ENCODE data around the gene ING1.

Gene ING1

DNA sequence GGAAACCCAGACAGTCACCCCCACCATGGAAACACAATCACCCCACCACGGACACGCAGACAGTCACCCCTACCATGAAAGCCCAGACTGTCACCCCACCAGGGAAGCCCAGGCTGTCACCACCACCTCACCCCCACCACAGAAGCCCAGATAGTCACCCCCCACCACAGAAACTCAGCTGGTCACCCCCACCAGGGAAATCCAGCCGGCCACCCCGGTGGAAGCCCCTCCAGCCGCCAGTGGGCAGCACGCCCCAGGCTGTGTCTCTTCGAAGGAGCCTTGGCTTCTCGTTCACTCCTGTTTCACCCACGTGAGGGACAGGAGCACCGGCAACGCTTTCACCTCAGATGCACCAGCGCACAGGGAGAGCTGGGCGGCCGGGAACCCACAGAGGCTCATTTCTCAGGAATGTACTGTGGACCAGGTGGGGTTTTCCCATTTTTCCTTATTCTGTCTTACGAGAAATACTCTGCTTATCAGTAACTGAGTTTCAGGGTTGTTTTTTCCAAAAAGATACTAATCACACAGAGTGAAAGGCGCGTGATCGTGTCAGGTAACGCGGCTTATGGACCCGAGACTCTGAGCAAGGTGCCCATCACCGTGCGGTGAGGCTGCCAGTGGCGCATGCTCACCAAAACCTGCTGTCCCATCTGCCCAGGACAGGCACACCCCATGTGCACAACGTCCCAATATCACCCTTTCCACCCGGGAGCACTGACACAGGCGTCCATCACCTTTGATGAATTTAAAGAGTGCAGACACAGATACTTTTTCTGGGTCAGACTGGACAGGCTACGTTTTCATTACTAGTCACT, 35.6 kb upstream of the ING1 start:
- Histone ChIP-seq H3K4me2 (no peak overlapping the region), H3K4me3 (IDR thresholded peaks at IDR 0.05; ENCODE audit: insufficient read depth, low read depth, low read length) (no peak overlapping the region), H3K4me1 (ENCODE audit: low read depth, poor library complexity, severe bottlenecking) (no peaks in the 10 kb centered on the region), H4K20me1 (ENCODE audit: insufficient read depth) (no peaks in the 10 kb centered on the region), H3K9ac (no peak overlapping the region), H2AFZ (ENCODE audit: low read depth) (no peak overlapping the region), H3K36me3 (ENCODE audit: insufficient read depth) (no peaks in the 10 kb centered on the region), H3K79me2 (ENCODE audit: insufficient read depth, low read depth) (no peaks in the 10 kb centered on the region), H3K27me3 (ENCODE audit: insufficient read depth, low read depth) (no peaks in the 10 kb centered on the region), H3K27ac (no peak overlapping the region)
- TF ChIP-seq, protein P1, sequence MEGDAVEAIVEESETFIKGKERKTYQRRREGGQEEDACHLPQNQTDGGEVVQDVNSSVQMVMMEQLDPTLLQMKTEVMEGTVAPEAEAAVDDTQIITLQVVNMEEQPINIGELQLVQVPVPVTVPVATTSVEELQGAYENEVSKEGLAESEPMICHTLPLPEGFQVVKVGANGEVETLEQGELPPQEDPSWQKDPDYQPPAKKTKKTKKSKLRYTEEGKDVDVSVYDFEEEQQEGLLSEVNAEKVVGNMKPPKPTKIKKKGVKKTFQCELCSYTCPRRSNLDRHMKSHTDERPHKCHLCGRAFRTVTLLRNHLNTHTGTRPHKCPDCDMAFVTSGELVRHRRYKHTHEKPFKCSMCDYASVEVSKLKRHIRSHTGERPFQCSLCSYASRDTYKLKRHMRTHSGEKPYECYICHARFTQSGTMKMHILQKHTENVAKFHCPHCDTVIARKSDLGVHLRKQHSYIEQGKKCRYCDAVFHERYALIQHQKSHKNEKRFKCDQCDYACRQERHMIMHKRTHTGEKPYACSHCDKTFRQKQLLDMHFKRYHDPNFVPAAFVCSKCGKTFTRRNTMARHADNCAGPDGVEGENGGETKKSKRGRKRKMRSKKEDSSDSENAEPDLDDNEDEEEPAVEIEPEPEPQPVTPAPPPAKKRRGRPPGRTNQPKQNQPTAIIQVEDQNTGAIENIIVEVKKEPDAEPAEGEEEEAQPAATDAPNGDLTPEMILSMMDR (conservative IDR thresholded peaks at IDR 0.05; ENCODE audit: low read depth, low read length) = no peak

DNA sequence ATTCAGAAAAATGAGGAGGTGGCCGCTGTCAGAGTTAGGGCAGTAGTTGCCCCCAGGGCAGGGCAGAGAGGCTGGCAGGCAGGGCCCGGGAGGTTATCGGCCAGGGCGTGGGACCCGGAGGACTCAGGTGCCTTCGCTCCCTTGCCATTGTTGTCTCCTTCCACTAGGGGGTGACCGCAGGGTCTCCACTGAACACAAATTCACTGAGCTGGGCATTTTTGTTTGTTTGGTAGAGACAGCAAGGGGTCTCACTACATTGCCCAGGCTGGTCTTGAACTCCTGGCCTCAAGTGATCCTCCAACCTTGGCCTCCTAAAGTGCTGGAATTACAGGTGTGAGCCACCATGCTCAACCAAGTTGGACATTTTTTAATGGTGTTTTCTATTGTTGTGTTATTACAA, 32.6 kb upstream of the ING1 start:
- H3K36me3 ChIP-seq (ENCODE audit: insufficient read depth) = no peaks in the 10 kb centered on the region

DNA sequence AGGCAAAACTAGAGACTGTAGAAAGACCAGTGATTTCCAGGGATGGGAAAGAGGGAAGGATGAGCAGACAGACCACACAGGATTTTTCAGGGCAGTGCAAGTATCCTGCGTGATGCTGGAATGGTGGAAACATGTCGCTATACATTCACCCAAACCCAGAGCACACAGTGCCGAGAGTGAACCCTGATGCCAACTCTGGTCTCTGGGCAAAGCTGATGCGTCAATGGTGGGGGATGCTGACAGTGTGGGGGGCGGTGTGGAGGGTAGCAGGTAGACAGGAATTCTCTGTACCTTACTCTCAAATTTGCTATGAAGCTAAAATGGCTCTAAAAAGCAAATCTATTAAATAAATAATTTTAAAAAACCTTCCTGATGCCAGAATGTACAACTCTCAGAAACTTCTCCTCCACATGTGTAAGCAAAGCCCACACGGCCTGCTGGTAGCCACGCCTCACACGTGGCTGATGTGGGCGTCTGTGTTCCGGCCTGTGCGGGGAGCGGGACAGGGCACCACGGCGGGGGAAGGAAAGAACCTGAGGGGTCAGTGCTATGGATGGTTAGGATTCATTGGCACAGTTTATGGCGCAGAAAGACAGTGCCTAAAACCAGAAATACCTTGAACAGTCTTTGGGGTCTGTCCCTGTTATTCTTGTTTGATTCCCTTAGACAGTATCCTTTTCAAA, 31.5 kb upstream of the ING1 start:
- Histone ChIP-seq H3K9ac (no peak overlapping the region), H3K36me3 (ENCODE audit: insufficient read depth) (no peaks in the 10 kb centered on the region)
- TF ChIP-seq, protein P1 (conservative IDR thresholded peaks at IDR 0.05; ENCODE audit: low read depth, low read length) = no peak

More for the DNA sequence above, 32.6 kb upstream of the ING1 start:
- Histone ChIP-seq H3K9ac (no peak overlapping the region), H4K20me1 (ENCODE audit: insufficient read depth) (no peaks in the 10 kb centered on the region), H3K4me1 (ENCODE audit: low read depth, poor library complexity, severe bottlenecking) (no peaks in the 10 kb centered on the region), H3K79me2 (ENCODE audit: insufficient read depth, low read depth) (no peaks in the 10 kb centered on the region), H3K27me3 (ENCODE audit: insufficient read depth, low read depth) (no peaks in the 10 kb centered on the region), H2AFZ (ENCODE audit: low read depth) (no peak overlapping the region), H3K4me3 (IDR thresholded peaks at IDR 0.05; ENCODE audit: insufficient read depth, low read depth, low read length) (no peak overlapping the region), H3K27ac (no peak overlapping the region), H3K4me2 (no peak overlapping the region)
- TF ChIP-seq, protein P1 (conservative IDR thresholded peaks at IDR 0.05; ENCODE audit: low read depth, low read length) = peak; percentile 29; the same call in 1 of the 2 replicates

DNA sequence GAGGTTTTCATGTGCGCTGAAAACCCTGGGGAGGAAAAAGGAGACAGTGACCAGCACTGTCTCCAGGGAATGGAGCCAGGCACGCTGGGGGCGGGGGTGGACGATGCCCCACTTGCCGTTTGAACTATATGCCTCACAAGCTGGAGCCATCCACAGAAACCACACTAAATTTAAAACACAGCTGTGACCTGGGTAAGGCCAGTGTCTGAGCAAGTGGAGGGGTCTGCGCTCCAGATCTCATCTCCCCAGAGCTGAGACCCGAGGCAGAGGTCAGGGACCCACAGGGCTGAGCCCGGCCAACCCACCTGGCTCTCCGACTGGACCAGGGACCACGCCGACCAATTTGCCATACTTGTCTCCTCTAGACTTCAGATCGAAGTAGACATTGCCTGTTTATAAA, 30.8 kb upstream of the ING1 start:
- Histone ChIP-seq H4K20me1 (ENCODE audit: insufficient read depth) (no peaks in the 10 kb centered on the region), H3K9ac (no peak overlapping the region), H3K4me1 (ENCODE audit: low read depth, poor library complexity, severe bottlenecking) (no peaks in the 10 kb centered on the region), H3K4me2 (no peak overlapping the region), H2AFZ (ENCODE audit: low read depth) (no peak overlapping the region), H3K79me2 (ENCODE audit: insufficient read depth, low read depth) (no peaks in the 10 kb centered on the region), H3K36me3 (ENCODE audit: insufficient read depth) (no peaks in the 10 kb centered on the region), H3K4me3 (IDR thresholded peaks at IDR 0.05; ENCODE audit: insufficient read depth, low read depth, low read length) (no peak overlapping the region), H3K27ac (no peak overlapping the region), H3K27me3 (ENCODE audit: insufficient read depth, low read depth) (no peaks in the 10 kb centered on the region)
- TF ChIP-seq, protein P1 (conservative IDR thresholded peaks at IDR 0.05; ENCODE audit: low read depth, low read length) = no peak

More for the DNA sequence above, 31.5 kb upstream of the ING1 start:
- Histone ChIP-seq H4K20me1 (ENCODE audit: insufficient read depth) (no peaks in the 10 kb centered on the region), H3K4me3 (IDR thresholded peaks at IDR 0.05; ENCODE audit: insufficient read depth, low read depth, low read length) (no peak overlapping the region), H3K27me3 (ENCODE audit: insufficient read depth, low read depth) (no peaks in the 10 kb centered on the region), H3K79me2 (ENCODE audit: insufficient read depth, low read depth) (no peaks in the 10 kb centered on the region), H3K4me1 (ENCODE audit: low read depth, poor library complexity, severe bottlenecking) (no peaks in the 10 kb centered on the region), H3K27ac (no peak overlapping the region), H3K4me2 (no peak overlapping the region), H2AFZ (ENCODE audit: low read depth) (no peak overlapping the region)

Data from KMS-11 (cell line).